NB4 (cell line): Measurements from ENCODE around the gene NRCAM.
"Not testable (repeated sequence)": the region's sequence is repeated elsewhere in the genome, so short reads cannot be mapped to it uniquely, and the experiment has no call there.

Source experiments
- DNase-seq: peaks from one replicate; pipeline ENCODE4 v3.0.0; 2010; ENCODE audit warnings: low read depth
- H3K4me3 ChIP-seq: one replicate; pipeline ENCODE4 v1.5.1; 2011; ENCODE audit warnings: mild to moderate bottlenecking, low read depth, low read length, moderate library complexity
- MYC ChIP-seq: IDR thresholded peaks from 2 replicates; pipeline ENCODE4 v1.6.1; 2011; ENCODE audit warnings: low read depth, low read length
- POLR2A ChIP-seq: IDR thresholded peaks from 2 replicates; pipeline ENCODE4 v1.6.1; 2011; ENCODE audit warnings: mild to moderate bottlenecking; ENCODE audit not compliant: insufficient read length; ENCODE audit errors: extremely low read depth
- TF ChIP-seq, protein P1 (sequence below): IDR thresholded peaks from one replicate; pipeline ENCODE4 v1.5.1; 2012; ENCODE audit warnings: low read depth, low read length
- TF ChIP-seq, protein P2 (sequence below): IDR thresholded peaks from 2 replicates; pipeline ENCODE4 v1.6.1; 2011; ENCODE audit warnings: low read depth, low read length

The NRCAM gene

DNA sequence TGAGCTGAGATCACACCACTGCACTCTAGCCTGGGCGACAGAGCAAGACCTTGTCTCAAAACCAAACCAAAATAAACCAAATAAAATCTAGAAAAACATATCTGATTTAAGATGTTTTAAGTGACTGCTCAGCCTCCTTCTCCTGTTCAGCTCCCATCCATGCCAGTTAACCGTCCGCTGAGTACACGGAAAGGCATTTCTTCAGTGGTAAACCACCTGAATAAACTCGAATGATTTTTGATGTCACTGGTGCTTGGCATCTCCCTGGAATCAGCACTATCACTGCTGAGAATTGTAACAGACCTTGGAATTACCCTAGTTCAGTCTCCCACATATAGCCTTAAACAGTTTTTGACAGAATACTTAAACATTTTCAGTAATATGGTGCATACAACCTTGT is 24.1 kb upstream of the NRCAM start:
- TF ChIP-seq, protein P1, sequence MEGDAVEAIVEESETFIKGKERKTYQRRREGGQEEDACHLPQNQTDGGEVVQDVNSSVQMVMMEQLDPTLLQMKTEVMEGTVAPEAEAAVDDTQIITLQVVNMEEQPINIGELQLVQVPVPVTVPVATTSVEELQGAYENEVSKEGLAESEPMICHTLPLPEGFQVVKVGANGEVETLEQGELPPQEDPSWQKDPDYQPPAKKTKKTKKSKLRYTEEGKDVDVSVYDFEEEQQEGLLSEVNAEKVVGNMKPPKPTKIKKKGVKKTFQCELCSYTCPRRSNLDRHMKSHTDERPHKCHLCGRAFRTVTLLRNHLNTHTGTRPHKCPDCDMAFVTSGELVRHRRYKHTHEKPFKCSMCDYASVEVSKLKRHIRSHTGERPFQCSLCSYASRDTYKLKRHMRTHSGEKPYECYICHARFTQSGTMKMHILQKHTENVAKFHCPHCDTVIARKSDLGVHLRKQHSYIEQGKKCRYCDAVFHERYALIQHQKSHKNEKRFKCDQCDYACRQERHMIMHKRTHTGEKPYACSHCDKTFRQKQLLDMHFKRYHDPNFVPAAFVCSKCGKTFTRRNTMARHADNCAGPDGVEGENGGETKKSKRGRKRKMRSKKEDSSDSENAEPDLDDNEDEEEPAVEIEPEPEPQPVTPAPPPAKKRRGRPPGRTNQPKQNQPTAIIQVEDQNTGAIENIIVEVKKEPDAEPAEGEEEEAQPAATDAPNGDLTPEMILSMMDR: no peak
- TF ChIP-seq MYC: no peak
- TF ChIP-seq POLR2A: no peak
- TF ChIP-seq, protein P2, sequence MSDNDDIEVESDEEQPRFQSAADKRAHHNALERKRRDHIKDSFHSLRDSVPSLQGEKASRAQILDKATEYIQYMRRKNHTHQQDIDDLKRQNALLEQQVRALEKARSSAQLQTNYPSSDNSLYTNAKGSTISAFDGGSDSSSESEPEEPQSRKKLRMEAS: no peak
- H3K4me3 ChIP-seq: no peak overlapping the region
- no peak for DNase-seq

GRCh38 chr7:108479751-108480150 is 23.5 kb upstream of the NRCAM start:
- no peak overlapping the region for H3K4me3 ChIP-seq
- no peak for DNase-seq
- no peak for TF ChIP-seq POLR2A
- TF ChIP-seq, protein P2: no peak

DNA sequence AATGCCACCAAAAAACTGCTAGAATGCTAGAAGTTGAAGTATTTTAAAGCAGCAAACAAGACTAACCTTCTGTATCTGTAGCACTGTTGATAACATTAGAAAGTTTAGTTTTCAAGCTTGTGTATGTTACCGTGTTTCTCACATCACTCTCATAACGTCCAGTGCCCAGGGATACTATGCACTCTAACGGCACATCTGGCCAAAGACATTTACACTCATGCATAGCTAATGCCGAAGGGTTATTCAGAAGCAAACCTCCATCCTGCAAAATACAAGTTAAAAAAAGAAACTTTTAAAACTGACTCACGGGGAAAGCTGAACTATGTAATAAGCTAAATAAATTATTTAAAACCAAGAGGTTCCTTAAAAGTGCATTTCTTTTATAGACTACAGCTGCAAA is 22.9 kb upstream of the NRCAM start:
- no peak overlapping the region for H3K4me3 ChIP-seq
- TF ChIP-seq POLR2A (no peak), MYC (no peak)
- TF ChIP-seq, protein P2: no peak
- TF ChIP-seq, protein P1: no peak
- no peak for DNase-seq

- no peak for DNase-seq
These were observed 12.0 kb upstream of the NRCAM start for GRCh38 chr7:108468246-108468645.

GRCh38 chr7:108467391-108467790 is 11.2 kb upstream of the NRCAM start:
- DNase-seq: no peak
- TF ChIP-seq, protein P1: no peak
- no peak for TF ChIP-seq POLR2A
- TF ChIP-seq, protein P2: no peak
- no peak for TF ChIP-seq MYC
- H3K4me3 ChIP-seq: no peak overlapping the region

More at GRCh38 chr7:108468246-108468645, 12.0 kb upstream of the NRCAM start:
- no peak overlapping the region for H3K4me3 ChIP-seq
- TF ChIP-seq POLR2A: no peak
- TF ChIP-seq, protein P2: no peak
- TF ChIP-seq MYC: no peak
- TF ChIP-seq, protein P1: no peak

- H3K4me3 ChIP-seq, DNase-seq: not testable (repeated sequence)
These were observed 10.1 kb upstream of the NRCAM start for GRCh38 chr7:108466322-108466721.

DNA sequence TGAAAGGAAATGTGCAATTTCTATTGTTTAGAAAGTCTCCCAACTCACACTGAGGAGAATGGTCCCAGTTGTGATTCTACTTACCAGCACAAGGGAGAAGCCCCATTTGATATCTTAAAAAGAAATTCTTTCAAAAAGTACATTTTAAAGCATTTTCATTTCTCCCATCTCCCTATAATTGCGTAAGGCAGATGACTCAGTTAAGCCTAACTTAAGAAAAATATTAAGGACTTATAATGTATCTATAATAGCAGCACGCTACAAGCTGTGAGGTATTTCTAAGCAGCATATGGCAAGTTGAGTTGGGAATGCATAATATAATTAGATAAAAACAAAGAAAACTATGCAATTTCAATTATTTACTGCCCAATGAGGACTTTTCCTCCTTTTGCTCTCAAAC is 8.5 kb upstream of the NRCAM start:
- TF ChIP-seq MYC: no peak
- no peak for DNase-seq
- H3K4me3 ChIP-seq: no peak overlapping the region

- no peak overlapping the region for H3K4me3 ChIP-seq
- TF ChIP-seq, protein P2: no peak
- TF ChIP-seq, protein P1: no peak
- no peak for TF ChIP-seq POLR2A
- no peak for TF ChIP-seq MYC
- no peak for DNase-seq
These were observed 7.4 kb upstream of the NRCAM start for GRCh38 chr7:108463613-108464012.
